Endothelial cell of umbilical vein (primary cell): Measurements from ENCODE around the gene LIN7A. TPM values are rescaled to one million over a fixed set of nuclear protein-coding genes. Genes with fewer than 3 reads are reported as not detected.

Experiments
- BruUV-seq: library from RNA; stranded (reverse); fragments of 400-500 nt; replicated peaks from 2 replicates; lab custom pipeline; 2021; lab: Mats Ljungman, UMichigan
- CTCF ChIA-PET: fragments of 300-600, 350-600 bp; sonication (Branson Sonifier 250); formaldehyde crosslinking; loops from one replicate; lab custom pipeline; 2021; ENCODE audit warnings: antibody characterized with exemption, inconsistent platforms; lab: Charles Lee
- POLR2A ChIA-PET: fragments of 300-600, 350-600 bp; sonication (Branson Sonifier 250); formaldehyde crosslinking; loops from one replicate; lab custom pipeline; 2021; ENCODE audit warnings: antibody characterized with exemption, inconsistent platforms; lab: Charles Lee
- DNase-seq: peaks from one replicate; pipeline ENCODE4 v3.0.0-alpha.2; 2011; ENCODE audit warnings: low read depth, low spot score
- FAIRE-seq: peaks from 2 replicates; lab custom pipeline; 2011; peaks lifted over from hg19 to GRCh38; lab: Jason Lieb, UNC
- H2AFZ ChIP-seq: 2 replicates; pipeline ENCODE4 v1.6.0; 2012; ENCODE audit warnings: low read depth, low read length, control low read depth, inconsistent platforms
- H3K27ac ChIP-seq: 2 replicates; pipeline ENCODE4 v1.5.1; 2011; ENCODE audit warnings: low read depth, mild to moderate bottlenecking, control low read depth, low read length, moderate library complexity; ENCODE audit not compliant: insufficient read depth
- H3K27me3 ChIP-seq, 2 experiments: 2 replicates each; pipeline versions ENCODE4 v1.6.0 to v1.6.1; 2011; ENCODE audit warnings: low read length in 2 of 2, mixed read lengths in 1 of 2; ENCODE audit not compliant: control insufficient read depth in 2 of 2, insufficient read depth in 2 of 2
- H3K36me3 ChIP-seq, 2 experiments: 2 replicates in 1 of 2; 3 replicates in 1 of 2; pipeline ENCODE4 v1.5.1; 2011; ENCODE audit warnings: low read length in 2 of 2, mild to moderate bottlenecking in 1 of 2, moderate library complexity in 1 of 2; ENCODE audit not compliant: control insufficient read depth in 2 of 2, insufficient read depth in 2 of 2; ENCODE audit errors: extremely low read depth in 1 of 2
- H3K4me1 ChIP-seq: 3 replicates; pipeline ENCODE4 v1.5.1; 2011; ENCODE audit warnings: mild to moderate bottlenecking, low read length; ENCODE audit not compliant: control insufficient read depth, insufficient read depth; ENCODE audit errors: extremely low read depth
- H3K4me2 ChIP-seq: 2 replicates; pipeline ENCODE4 v1.6.1; 2011; ENCODE audit warnings: low read length, control low read depth, mixed read lengths; ENCODE audit not compliant: insufficient read depth
- H3K4me3 ChIP-seq, 3 experiments: fragments of 200-600 bp in 1 of 3; sonication (generic), shearing (Covaris generic) in 1 of 3; replicated peaks in 1 of 3; 2 replicates each; pipeline ENCODE4 v1.5.1; 2011 to 2016; ENCODE audit warnings: control low read depth in 3 of 3, low read length in 3 of 3, mild to moderate bottlenecking in 2 of 3, inconsistent platforms in 1 of 3, low read depth in 1 of 3, moderate library complexity in 1 of 3; ENCODE audit not compliant: insufficient read depth in 1 of 3
- H3K79me2 ChIP-seq: 2 replicates; pipeline ENCODE4 v1.6.0; 2012; ENCODE audit warnings: low read length, inconsistent platforms; ENCODE audit not compliant: control insufficient read depth, insufficient read depth
- H3K9ac ChIP-seq: replicated peaks from 2 replicates; pipeline ENCODE3; 2011; ENCODE audit warnings: low read length, control low read depth; ENCODE audit not compliant: insufficient read depth; ENCODE audit errors: extremely low read depth
- H3K9me1 ChIP-seq: replicated peaks from 3 replicates; pipeline ENCODE4 v1.6.0; 2011; ENCODE audit warnings: mild to moderate bottlenecking, low read length; ENCODE audit not compliant: control insufficient read depth, insufficient read depth; ENCODE audit errors: extremely low read depth
- H3K9me3 ChIP-seq: replicated peaks from 2 replicates; pipeline ENCODE4 v1.5.1; 2012; ENCODE audit warnings: low read length, inconsistent platforms; ENCODE audit not compliant: control insufficient read depth, insufficient read depth
- H4K20me1 ChIP-seq: replicated peaks from 2 replicates; pipeline ENCODE3; 2011; ENCODE audit warnings: mild to moderate bottlenecking, low read length; ENCODE audit not compliant: control insufficient read depth, insufficient read depth; ENCODE audit errors: extremely low read depth
- CTCF ChIP-seq, 2 donors: IDR thresholded peaks; 1 replicate in 1 of 2; 2 replicates in 1 of 2; pipeline ENCODE4 v1.5.1; 2011; ENCODE audit warnings: low read length in 2 of 2, mild to moderate bottlenecking in 2 of 2, moderate library complexity in 2 of 2, control low read depth in 1 of 2, inconsistent platforms in 1 of 2, low read depth in 1 of 2; ENCODE audit not compliant: insufficient read depth in 1 of 2; ENCODE audit errors: extremely low read depth in 1 of 2
- EZH2 ChIP-seq: IDR thresholded peaks from 2 replicates; pipeline ENCODE4 v1.6.1; 2012; ENCODE audit warnings: borderline replicate concordance, low read depth, mild to moderate bottlenecking, moderate library complexity, low read length, inconsistent platforms; ENCODE audit not compliant: severe bottlenecking
- FOS ChIP-seq: IDR thresholded peaks from 2 replicates; pipeline ENCODE4 v1.6.1; 2011; ENCODE audit warnings: mild to moderate bottlenecking, low read length, moderate library complexity, borderline replicate concordance; ENCODE audit not compliant: insufficient read depth
- GATA2 ChIP-seq: IDR thresholded peaks from 2 replicates; pipeline ENCODE4 v1.7.0; 2011; ENCODE audit warnings: low read depth, mild to moderate bottlenecking, moderate library complexity, mixed read lengths, low read length; ENCODE audit not compliant: insufficient read length, insufficient read depth
- JUN ChIP-seq: IDR thresholded peaks from 2 replicates; pipeline ENCODE4 v1.6.1; 2011; ENCODE audit warnings: borderline replicate concordance, low read depth; ENCODE audit not compliant: insufficient read length, insufficient read depth
- MAX ChIP-seq: IDR thresholded peaks from 2 replicates; pipeline ENCODE4 v1.6.1; 2011; ENCODE audit not compliant: insufficient read depth, insufficient read length
- MYC ChIP-seq: IDR thresholded peaks from one replicate; pipeline ENCODE4 v1.6.1; 2011; ENCODE audit warnings: mild to moderate bottlenecking, low read depth, low read length
- POLR2A ChIP-seq: IDR thresholded peaks from 2 replicates; pipeline ENCODE4 v1.6.1; 2012; ENCODE audit warnings: low read depth, mild to moderate bottlenecking, control low read depth, low read length
- POLR2AphosphoS5 ChIP-seq: IDR thresholded peaks from 2 replicates; pipeline ENCODE4 v1.6.1; 2012; ENCODE audit warnings: low read depth, mild to moderate bottlenecking, control low read depth, low read length, moderate library complexity; ENCODE audit not compliant: insufficient read depth
- dilution Hi-C: fragments of 300-500 bp; cut with MboI; formaldehyde crosslinking; loops from one replicate; pipeline ENCODE4 v1.15.0; 2019; ENCODE audit warnings: low sequenced_read_pairs; ENCODE audit not compliant: extremely low pct_ligation_motif_present
- intact Hi-C: fragments of 100-400 bp; cut with micrococcal nuclease; formaldehyde crosslinking; loops from one replicate; pipeline ENCODE4 v1.10.0; 2022
- polyA plus RNA-seq, 4 experiments: library from polyadenylated mRNA; depleted of rRNA in 3 of 4; stranded (reverse) in 3 of 4; unstranded in 1 of 4; fragments of >200 nt; gene quantifications; 2 replicates each; pipeline versions ENCODE4 v1.2.1 to v1.2.3, GENCODE V29; 2011 to 2012; ENCODE audit warnings: missing spikeins in 1 of 4
- total RNA-seq: library from RNA; stranded (reverse); gene quantifications from 2 replicates; pipeline ENCODE4 v1.2.3, GENCODE V29; 2021

The LIN7A gene
- total and polyA plus RNA-seq, 2 donors (not counting 3 experiments of a cell fraction or from before 2014, with no cell fraction given): 1.6 to 4.3 TPM

- H4K20me1 ChIP-seq: no peaks in the 10 kb centered on the region
- no peaks in the 10 kb centered on the region for H3K9me3 ChIP-seq
- no peaks in the 10 kb centered on the region for H3K4me1 ChIP-seq
- H3K79me2 ChIP-seq: no peaks in the 10 kb centered on the region
- H3K4me2 ChIP-seq: no peak overlapping the region
- no peak overlapping the region for H2AFZ ChIP-seq
- no peak overlapping the region for H3K4me3 ChIP-seq
- ChIA-PET POLR2A (no interaction called here), CTCF (interaction anchor here (1.3 kb wide), 1 partner anchor 356 kb away, joined by 3 read pairs; no protein-coding TSS in a partner anchor)
- no peak overlapping the region for H3K27ac ChIP-seq
- dilution Hi-C loops: no loop called here
- DNase-seq (no peak), FAIRE-seq (no peak)
- H3K27me3 ChIP-seq: no peaks in the 10 kb centered on the region
- intact Hi-C loops: no loop called here
- TF ChIP-seq MAX: no peak
- no peak for TF ChIP-seq GATA2
- TF ChIP-seq MYC: no peak
- TF ChIP-seq CTCF (IDR thresholded peaks at IDR 0.05; ENCODE audit: extremely low read depth in 1 of 2, insufficient read depth in 1 of 2, low read depth in 1 of 2, low read length in 2 of 2): no peak
- TF ChIP-seq EZH2: no peak
- TF ChIP-seq JUN: no peak
- no peak for TF ChIP-seq POLR2A
- TF ChIP-seq FOS: no peak
- TF ChIP-seq POLR2AphosphoS5: no peak
- H3K9me1 ChIP-seq: no peaks in the 10 kb centered on the region
- BruUV-seq: no TSS peak
- no peaks in the 10 kb centered on the region for H3K36me3 ChIP-seq
- H3K9ac ChIP-seq: no peak overlapping the region
Observed at GRCh38 chr12:80901661-80902060, 36.1 kb downstream of the LIN7A start.
